Endothelial cell of umbilical vein (primary cell): Measurements from ENCODE around the gene ABCD1. TPM values are rescaled to one million over a fixed set of nuclear protein-coding genes. Genes with fewer than 3 reads are reported as not detected.

Source experiments
- BruUV-seq: library from RNA; stranded (reverse); fragments of 400-500 nt; replicated peaks from 2 replicates; lab custom pipeline; 2021; lab: Mats Ljungman, UMichigan
- CTCF ChIA-PET: fragments of 300-600, 350-600 bp; sonication (Branson Sonifier 250); formaldehyde crosslinking; loops from one replicate; lab custom pipeline; 2021; ENCODE audit warnings: antibody characterized with exemption, inconsistent platforms; lab: Charles Lee
- POLR2A ChIA-PET: fragments of 300-600, 350-600 bp; sonication (Branson Sonifier 250); formaldehyde crosslinking; loops from one replicate; lab custom pipeline; 2021; ENCODE audit warnings: antibody characterized with exemption, inconsistent platforms; lab: Charles Lee
- DNase-seq: peaks from one replicate; pipeline ENCODE4 v3.0.0-alpha.2; 2011; ENCODE audit warnings: low read depth, low spot score
- FAIRE-seq: peaks from 2 replicates; lab custom pipeline; 2011; peaks lifted over from hg19 to GRCh38; lab: Jason Lieb, UNC
- H2AFZ ChIP-seq: 2 replicates; pipeline ENCODE4 v1.6.0; 2012; ENCODE audit warnings: low read depth, low read length, control low read depth, inconsistent platforms
- H3K27ac ChIP-seq: 2 replicates; pipeline ENCODE4 v1.5.1; 2011; ENCODE audit warnings: low read depth, mild to moderate bottlenecking, control low read depth, low read length, moderate library complexity; ENCODE audit not compliant: insufficient read depth
- H3K27me3 ChIP-seq, 2 experiments: 2 replicates each; pipeline versions ENCODE4 v1.6.0 to v1.6.1; 2011; ENCODE audit warnings: low read length in 2 of 2, mixed read lengths in 1 of 2; ENCODE audit not compliant: control insufficient read depth in 2 of 2, insufficient read depth in 2 of 2
- H3K36me3 ChIP-seq, 2 experiments: 2 replicates in 1 of 2; 3 replicates in 1 of 2; pipeline ENCODE4 v1.5.1; 2011; ENCODE audit warnings: low read length in 2 of 2, mild to moderate bottlenecking in 1 of 2, moderate library complexity in 1 of 2; ENCODE audit not compliant: control insufficient read depth in 2 of 2, insufficient read depth in 2 of 2; ENCODE audit errors: extremely low read depth in 1 of 2
- H3K4me1 ChIP-seq: 3 replicates; pipeline ENCODE4 v1.5.1; 2011; ENCODE audit warnings: mild to moderate bottlenecking, low read length; ENCODE audit not compliant: control insufficient read depth, insufficient read depth; ENCODE audit errors: extremely low read depth
- H3K4me2 ChIP-seq: 2 replicates; pipeline ENCODE4 v1.6.1; 2011; ENCODE audit warnings: low read length, control low read depth, mixed read lengths; ENCODE audit not compliant: insufficient read depth
- H3K4me3 ChIP-seq, 3 experiments: fragments of 200-600 bp in 1 of 3; sonication (generic), shearing (Covaris generic) in 1 of 3; replicated peaks in 1 of 3; 2 replicates each; pipeline ENCODE4 v1.5.1; 2011 to 2016; ENCODE audit warnings: control low read depth in 3 of 3, low read length in 3 of 3, mild to moderate bottlenecking in 2 of 3, inconsistent platforms in 1 of 3, low read depth in 1 of 3, moderate library complexity in 1 of 3; ENCODE audit not compliant: insufficient read depth in 1 of 3
- H3K79me2 ChIP-seq: 2 replicates; pipeline ENCODE4 v1.6.0; 2012; ENCODE audit warnings: low read length, inconsistent platforms; ENCODE audit not compliant: control insufficient read depth, insufficient read depth
- H3K9ac ChIP-seq: replicated peaks from 2 replicates; pipeline ENCODE3; 2011; ENCODE audit warnings: low read length, control low read depth; ENCODE audit not compliant: insufficient read depth; ENCODE audit errors: extremely low read depth
- H3K9me1 ChIP-seq: replicated peaks from 3 replicates; pipeline ENCODE4 v1.6.0; 2011; ENCODE audit warnings: mild to moderate bottlenecking, low read length; ENCODE audit not compliant: control insufficient read depth, insufficient read depth; ENCODE audit errors: extremely low read depth
- H3K9me3 ChIP-seq: replicated peaks from 2 replicates; pipeline ENCODE4 v1.5.1; 2012; ENCODE audit warnings: low read length, inconsistent platforms; ENCODE audit not compliant: control insufficient read depth, insufficient read depth
- H4K20me1 ChIP-seq: replicated peaks from 2 replicates; pipeline ENCODE3; 2011; ENCODE audit warnings: mild to moderate bottlenecking, low read length; ENCODE audit not compliant: control insufficient read depth, insufficient read depth; ENCODE audit errors: extremely low read depth
- CTCF ChIP-seq, 2 donors: IDR thresholded peaks; 1 replicate in 1 of 2; 2 replicates in 1 of 2; pipeline ENCODE4 v1.5.1; 2011; ENCODE audit warnings: low read length in 2 of 2, mild to moderate bottlenecking in 2 of 2, moderate library complexity in 2 of 2, control low read depth in 1 of 2, inconsistent platforms in 1 of 2, low read depth in 1 of 2; ENCODE audit not compliant: insufficient read depth in 1 of 2; ENCODE audit errors: extremely low read depth in 1 of 2
- EZH2 ChIP-seq: IDR thresholded peaks from 2 replicates; pipeline ENCODE4 v1.6.1; 2012; ENCODE audit warnings: borderline replicate concordance, low read depth, mild to moderate bottlenecking, moderate library complexity, low read length, inconsistent platforms; ENCODE audit not compliant: severe bottlenecking
- FOS ChIP-seq: IDR thresholded peaks from 2 replicates; pipeline ENCODE4 v1.6.1; 2011; ENCODE audit warnings: mild to moderate bottlenecking, low read length, moderate library complexity, borderline replicate concordance; ENCODE audit not compliant: insufficient read depth
- GATA2 ChIP-seq: IDR thresholded peaks from 2 replicates; pipeline ENCODE4 v1.7.0; 2011; ENCODE audit warnings: low read depth, mild to moderate bottlenecking, moderate library complexity, mixed read lengths, low read length; ENCODE audit not compliant: insufficient read length, insufficient read depth
- JUN ChIP-seq: IDR thresholded peaks from 2 replicates; pipeline ENCODE4 v1.6.1; 2011; ENCODE audit warnings: borderline replicate concordance, low read depth; ENCODE audit not compliant: insufficient read length, insufficient read depth
- MAX ChIP-seq: IDR thresholded peaks from 2 replicates; pipeline ENCODE4 v1.6.1; 2011; ENCODE audit not compliant: insufficient read depth, insufficient read length
- MYC ChIP-seq: IDR thresholded peaks from one replicate; pipeline ENCODE4 v1.6.1; 2011; ENCODE audit warnings: mild to moderate bottlenecking, low read depth, low read length
- POLR2A ChIP-seq: IDR thresholded peaks from 2 replicates; pipeline ENCODE4 v1.6.1; 2012; ENCODE audit warnings: low read depth, mild to moderate bottlenecking, control low read depth, low read length
- POLR2AphosphoS5 ChIP-seq: IDR thresholded peaks from 2 replicates; pipeline ENCODE4 v1.6.1; 2012; ENCODE audit warnings: low read depth, mild to moderate bottlenecking, control low read depth, low read length, moderate library complexity; ENCODE audit not compliant: insufficient read depth
- dilution Hi-C: fragments of 300-500 bp; cut with MboI; formaldehyde crosslinking; loops from one replicate; pipeline ENCODE4 v1.15.0; 2019; ENCODE audit warnings: low sequenced_read_pairs; ENCODE audit not compliant: extremely low pct_ligation_motif_present
- intact Hi-C: fragments of 100-400 bp; cut with micrococcal nuclease; formaldehyde crosslinking; loops from one replicate; pipeline ENCODE4 v1.10.0; 2022
- polyA plus RNA-seq, 4 experiments: library from polyadenylated mRNA; depleted of rRNA in 3 of 4; stranded (reverse) in 3 of 4; unstranded in 1 of 4; fragments of >200 nt; gene quantifications; 2 replicates each; pipeline versions ENCODE4 v1.2.1 to v1.2.3, GENCODE V29; 2011 to 2012; ENCODE audit warnings: missing spikeins in 1 of 4
- total RNA-seq: library from RNA; stranded (reverse); gene quantifications from 2 replicates; pipeline ENCODE4 v1.2.3, GENCODE V29; 2021

Gene ABCD1
- total and polyA plus RNA-seq, 2 donors (not counting 3 experiments of a cell fraction or from before 2014, with no cell fraction given) = 9.1 to 12.9 TPM

DNA sequence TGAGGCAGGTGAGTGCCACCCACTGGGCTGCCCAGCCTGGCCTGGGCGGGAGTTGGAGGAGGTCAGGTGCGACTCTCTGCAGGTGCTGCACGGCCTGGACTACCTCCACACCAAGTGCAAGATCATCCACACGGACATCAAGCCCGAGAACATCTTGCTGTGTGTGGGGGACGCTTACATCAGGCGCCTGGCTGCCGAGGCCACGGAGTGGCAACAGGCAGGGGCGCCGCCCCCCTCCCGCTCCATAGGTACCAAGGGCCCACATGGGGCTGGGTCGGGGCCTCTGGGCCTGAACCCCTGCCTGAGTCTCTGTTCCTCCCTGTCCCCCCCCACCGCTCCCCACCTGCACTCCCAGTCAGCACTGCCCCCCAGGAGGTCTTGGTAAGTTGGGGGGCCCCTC, 58.2 kb downstream of the ABCD1 start:
- POLR2A ChIA-PET = no interaction called here
- intact Hi-C loops = no loop called here
- dilution Hi-C loops = no loop called here
- no peak overlapping the region for H3K4me2 ChIP-seq
- H3K9ac ChIP-seq = no peak overlapping the region
- H3K79me2 ChIP-seq = no peaks in the 10 kb centered on the region
- no peaks in the 10 kb centered on the region for H3K4me1 ChIP-seq
- CTCF ChIA-PET = interaction anchor here (1.0 to 1.2 kb wide), 2 partner anchors 11 to 96 kb away, joined by 3 read pairs; partner anchors contain the start of gene SLC6A8
- no peak overlapping the region for H3K4me3 ChIP-seq
- FAIRE-seq (no peak), DNase-seq (no peak)
- no peak overlapping the region for H2AFZ ChIP-seq
- no peaks in the 10 kb centered on the region for H3K27me3 ChIP-seq
- H3K9me3 ChIP-seq = no peaks in the 10 kb centered on the region
- no peak overlapping the region for H3K27ac ChIP-seq
- TF ChIP-seq FOS (no peak), MAX (no peak), GATA2 (no peak), JUN (no peak), POLR2AphosphoS5 (no peak), CTCF (IDR thresholded peaks at IDR 0.05; ENCODE audit: extremely low read depth in 1 of 2, insufficient read depth in 1 of 2, low read depth in 1 of 2, low read length in 2 of 2) (no peak), EZH2 (no peak), POLR2A (no peak), MYC (no peak)
- no peaks in the 10 kb centered on the region for H3K9me1 ChIP-seq
- H4K20me1 ChIP-seq = no peaks in the 10 kb centered on the region
- no TSS peak for BruUV-seq
- peaks cover 0 to 10% of the 10 kb centered on the region in 2 experiments for H3K36me3 ChIP-seq
